ENCODE data around the gene COL20A1. TPM values are rescaled to one million over a fixed set of nuclear protein-coding genes. Genes with fewer than 3 reads are reported as not detected.
"Not testable (repeated sequence)": the region's sequence is repeated elsewhere in the genome, so short reads cannot be mapped to it uniquely, and the experiment has no call there.

Gene COL20A1
- total RNA-seq, 3 donors from 2014 or later = not detected

DNA sequence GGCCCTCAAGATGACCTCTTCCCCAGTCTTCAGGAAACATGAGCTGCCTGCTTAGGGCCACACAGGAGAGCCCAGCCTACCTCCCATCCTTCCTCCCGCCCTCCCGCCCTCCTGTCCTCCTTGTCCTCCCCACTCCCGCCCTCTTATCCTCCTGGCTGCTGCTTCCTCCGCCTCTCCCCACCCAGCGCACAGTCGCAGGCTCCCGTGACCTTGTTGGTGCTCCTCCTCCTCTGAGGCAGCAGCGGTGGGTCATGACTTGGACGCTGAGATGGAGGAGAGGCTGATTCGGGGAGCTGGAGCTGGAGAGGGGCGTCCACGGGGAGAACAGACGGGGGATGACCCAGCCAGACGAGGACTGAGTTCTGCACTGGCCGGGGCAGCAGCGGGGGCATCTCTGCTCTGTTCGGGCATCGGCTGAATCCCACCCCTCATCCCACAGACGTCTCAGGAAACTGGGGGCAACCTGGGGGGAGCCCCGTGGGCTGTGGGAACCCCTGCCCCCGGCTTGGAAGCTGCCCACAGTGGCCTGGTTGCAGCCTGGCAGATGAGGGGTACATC lies 35.8 kb downstream of the COL20A1 start:
- no peaks in the 10 kb centered on the region for H3K36me3 Mint-ChIP-seq (ENCODE audit: insufficient read depth)
- H3K27me3 Mint-ChIP-seq (ENCODE audit: low read depth) = peaks cover 3% of the 10 kb centered on the region
- DNase-seq (no peak), ATAC-seq (no peak)
- peaks cover 4% of the 10 kb centered on the region for H3K4me1 Mint-ChIP-seq (ENCODE audit: low read depth)
- peaks cover 7% of the 10 kb centered on the region for H3K9me3 Mint-ChIP-seq
- H3K4me3 Mint-ChIP-seq = no peak overlapping the region

DNA sequence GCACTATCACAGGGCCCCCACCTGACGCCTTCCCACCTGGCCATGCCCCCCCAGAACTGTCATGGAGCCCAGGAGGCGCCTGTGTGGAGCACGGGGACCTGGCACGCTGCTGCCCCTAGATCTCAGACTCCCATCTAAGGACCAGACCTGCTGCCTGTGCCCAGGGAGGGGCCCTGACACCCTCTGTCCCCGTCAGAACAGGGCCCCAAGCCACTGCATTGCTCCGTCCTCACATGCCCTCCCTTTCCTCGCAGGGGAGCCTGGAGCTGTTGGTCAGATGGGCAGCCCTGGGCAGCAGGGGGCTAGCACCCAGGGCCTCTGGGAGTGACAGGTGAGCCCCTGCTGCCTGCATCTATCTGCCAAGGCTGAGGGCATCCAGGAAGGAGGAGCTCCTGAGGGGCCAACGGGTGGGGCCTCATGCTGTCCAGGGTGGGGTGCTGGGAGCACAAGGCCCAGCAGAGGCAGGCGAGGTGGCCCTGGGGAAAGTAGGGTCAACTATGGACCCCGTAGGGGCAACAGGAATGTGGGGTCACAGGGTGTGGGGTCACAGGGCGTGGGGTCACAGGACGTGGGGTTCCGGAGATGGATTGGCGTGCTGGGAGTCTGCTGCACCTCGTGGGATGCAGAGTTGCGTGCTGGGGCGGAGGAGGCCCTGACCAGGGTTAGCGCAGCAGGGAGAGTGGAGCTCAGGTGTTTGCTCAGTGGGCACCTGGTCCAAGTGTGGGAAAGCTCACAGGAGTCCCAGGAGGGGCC lies 36.5 kb downstream of the COL20A1 start:
- DNase-seq = no peak
- peak in 1 of 2 donors; percentile 8 for ATAC-seq
- Mint-ChIP-seq H3K27me3 (ENCODE audit: low read depth) (peaks cover 2% of the 10 kb centered on the region), H3K36me3 (ENCODE audit: insufficient read depth) (no peaks in the 10 kb centered on the region), H3K9me3 (peaks cover 7% of the 10 kb centered on the region), H3K4me1 (ENCODE audit: low read depth) (peaks cover 4% of the 10 kb centered on the region), H3K4me3 (no peak overlapping the region)

DNA sequence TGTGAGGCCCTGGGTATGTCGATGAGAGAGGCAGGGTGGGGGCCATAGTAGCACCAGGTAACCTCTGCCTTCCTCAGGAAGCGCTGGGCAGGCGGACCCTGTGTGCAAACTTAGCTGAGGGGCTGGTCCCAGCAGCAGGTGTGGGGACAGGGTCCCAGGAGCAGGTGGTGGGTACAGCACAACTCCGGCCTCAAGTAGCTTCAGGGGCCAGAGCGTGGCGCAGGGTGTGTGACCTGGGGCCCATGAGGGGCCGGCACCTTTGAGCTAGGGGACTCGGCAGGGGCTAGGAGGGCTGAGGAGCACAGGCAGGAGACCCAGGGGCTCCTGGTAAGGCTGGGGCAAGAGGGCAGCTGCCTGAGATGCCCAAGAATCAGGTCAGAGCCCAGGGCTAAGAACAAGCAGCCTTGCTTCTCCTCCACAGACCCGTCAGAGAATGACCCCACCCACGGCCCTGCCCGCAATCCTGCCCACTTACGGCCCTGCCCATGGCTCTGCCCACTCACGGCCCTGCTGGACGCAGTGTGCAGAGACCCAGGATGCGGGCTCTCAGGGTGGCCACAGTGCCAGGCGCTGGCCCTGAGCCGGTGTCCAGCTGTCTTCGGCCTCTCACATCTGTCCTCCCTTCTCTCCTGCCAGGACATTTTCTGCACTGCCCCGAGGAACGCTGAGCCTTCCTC lies 37.2 kb downstream of the COL20A1 start:
- Mint-ChIP-seq H3K36me3 (ENCODE audit: insufficient read depth) (no peaks in the 10 kb centered on the region), H3K4me1 (ENCODE audit: low read depth) (peaks cover 4% of the 10 kb centered on the region), H3K9me3 (peaks cover 7% of the 10 kb centered on the region), H3K4me3 (no peak overlapping the region), H3K27me3 (ENCODE audit: low read depth) (peaks cover 2% of the 10 kb centered on the region)
- DNase-seq (no peak), ATAC-seq (no peak)

DNA sequence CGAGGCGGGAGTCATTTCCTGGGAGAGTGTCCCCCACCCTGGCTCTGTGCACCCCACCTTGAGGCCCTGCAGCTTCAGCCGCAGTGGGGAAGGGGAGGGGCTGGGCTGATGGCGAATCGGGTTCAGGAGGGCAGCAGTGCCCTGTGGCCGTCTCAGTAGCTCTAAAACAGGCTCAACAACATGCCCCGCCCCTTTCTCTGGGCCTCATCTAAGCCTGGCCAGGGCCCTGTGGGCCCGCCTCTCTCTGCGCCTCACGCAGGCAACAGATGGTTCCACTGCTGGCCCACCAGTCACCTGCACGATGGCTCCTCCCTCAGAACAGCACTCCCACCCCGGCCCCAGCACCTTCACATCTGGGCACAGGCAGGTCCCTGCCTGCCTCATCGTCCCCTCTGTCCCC lies 38.0 kb downstream of the COL20A1 start:
- Mint-ChIP-seq H3K4me1 (ENCODE audit: low read depth) (peaks cover 4% of the 10 kb centered on the region), H3K9me3 (peaks cover 7% of the 10 kb centered on the region), H3K27me3 (ENCODE audit: low read depth) (peaks cover 8% of the 10 kb centered on the region), H3K4me3 (no peak overlapping the region), H3K36me3 (ENCODE audit: insufficient read depth) (no peaks in the 10 kb centered on the region)
- no peak for DNase-seq
- ATAC-seq = no peak

DNA sequence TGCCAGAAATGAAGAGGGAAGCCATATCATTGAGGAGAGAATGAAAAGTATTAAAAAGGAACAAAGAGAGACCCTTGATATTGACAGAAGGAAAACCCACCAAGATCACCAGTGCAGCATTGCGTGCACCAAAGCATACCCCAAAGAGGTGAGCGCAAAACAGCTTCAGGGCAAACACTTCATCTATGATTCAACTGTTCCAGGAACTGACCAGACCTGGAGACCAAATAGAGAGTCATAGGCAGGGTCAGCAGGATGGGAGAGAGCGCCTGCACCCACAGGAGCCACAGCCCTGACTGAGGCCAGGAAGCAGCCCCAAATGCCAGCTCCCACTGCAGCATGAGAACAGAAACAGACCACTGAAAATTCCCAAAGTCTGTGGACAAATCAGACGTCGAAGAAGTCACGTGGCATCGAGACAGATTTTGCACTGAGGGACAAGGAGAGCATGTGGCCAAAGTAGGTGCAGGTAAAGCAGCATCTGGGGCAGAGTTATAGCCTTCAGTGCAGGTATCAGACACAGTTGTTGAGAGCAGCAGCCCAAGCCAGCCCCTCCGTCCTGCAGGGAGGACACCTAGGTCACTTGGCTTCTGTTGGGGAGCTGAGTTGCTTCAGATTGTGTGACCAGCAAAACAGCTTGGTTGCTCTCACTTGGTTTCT lies 38.9 kb downstream of the COL20A1 start:
- no peak for DNase-seq
- Mint-ChIP-seq H3K4me3 (no peak overlapping the region), H3K36me3 (ENCODE audit: insufficient read depth) (no peaks in the 10 kb centered on the region), H3K4me1 (ENCODE audit: low read depth) (peaks cover 1% of the 10 kb centered on the region), H3K9me3 (peaks cover 7% of the 10 kb centered on the region), H3K27me3 (ENCODE audit: low read depth) (peaks cover 14% of the 10 kb centered on the region)
- ATAC-seq = no peak

DNA sequence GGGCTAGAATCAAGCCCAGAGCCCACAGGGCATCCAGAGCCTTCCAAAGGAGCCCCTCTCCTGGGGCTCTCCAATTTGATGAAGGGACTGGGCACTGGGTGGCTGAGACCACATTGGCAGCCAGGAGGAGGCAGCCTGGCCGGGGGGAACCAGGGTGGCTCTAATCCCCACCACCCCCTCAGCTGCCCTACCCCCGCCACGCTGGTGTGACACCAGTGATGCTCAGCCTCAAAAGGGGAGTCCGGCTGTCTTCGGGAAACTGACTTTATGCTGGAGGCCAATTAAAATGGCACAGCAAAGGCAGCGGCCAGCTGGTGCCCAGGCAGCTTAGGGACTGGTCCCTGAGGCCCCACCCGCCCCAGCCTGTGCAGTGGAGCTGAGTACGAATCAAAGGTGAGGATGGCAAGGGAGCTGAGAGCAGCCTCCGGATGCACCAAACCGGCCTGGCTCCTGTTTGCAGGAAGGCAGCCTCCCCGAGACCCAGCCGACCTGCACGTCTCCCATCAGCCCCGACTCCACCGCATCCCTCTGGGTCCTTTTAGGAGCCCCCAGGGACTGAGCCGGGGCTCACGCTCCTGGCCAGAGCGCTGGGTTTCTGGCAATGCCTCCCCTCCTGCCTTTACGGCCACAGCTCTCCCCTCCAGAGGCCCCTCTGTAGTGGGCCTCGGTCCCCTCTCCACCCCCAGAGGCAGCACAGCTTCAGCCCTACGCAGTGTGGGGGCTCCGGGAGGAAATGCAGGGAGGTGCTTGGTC lies 39.7 kb downstream of the COL20A1 start:
- Mint-ChIP-seq H3K4me1 (ENCODE audit: low read depth) (no peaks in the 10 kb centered on the region), H3K4me3 (no peak overlapping the region), H3K27me3 (ENCODE audit: low read depth) (peaks cover 20% of the 10 kb centered on the region), H3K36me3 (ENCODE audit: insufficient read depth) (no peaks in the 10 kb centered on the region), H3K9me3 (peaks cover 7% of the 10 kb centered on the region)
- DNase-seq (no peak), ATAC-seq (no peak)

DNA sequence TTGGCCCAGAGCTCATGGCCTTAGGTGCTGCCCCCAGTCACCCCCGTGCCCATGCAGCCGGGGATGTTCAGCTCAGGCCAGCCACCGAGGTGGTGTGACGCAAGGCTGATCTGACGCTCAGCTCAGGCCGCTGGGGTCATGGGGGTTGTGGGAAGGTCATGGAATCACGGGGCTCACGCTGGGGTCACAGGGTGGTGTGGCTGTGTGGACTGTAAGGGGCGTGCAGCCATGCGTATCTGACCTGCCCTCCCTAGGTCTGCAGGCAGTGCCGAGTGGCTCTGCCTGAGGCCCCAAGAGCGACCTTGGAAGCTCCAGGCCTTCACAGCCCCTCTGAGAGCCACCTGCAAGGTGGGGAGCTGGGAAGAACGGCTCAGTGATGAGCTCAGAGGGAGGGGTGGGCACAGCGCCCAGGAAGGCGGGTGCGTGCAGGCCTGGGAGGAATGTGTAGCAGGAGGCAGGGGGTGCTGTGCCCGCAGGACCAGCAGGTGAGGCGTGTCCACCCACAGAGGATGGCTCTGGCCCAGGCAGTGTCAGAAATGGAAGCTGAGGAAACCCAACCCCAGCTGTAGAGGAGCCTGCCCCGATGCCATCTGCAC lies 40.4 kb downstream of the COL20A1 start:
- H3K4me1 Mint-ChIP-seq (ENCODE audit: low read depth) = no peaks in the 10 kb centered on the region
- H3K27me3 Mint-ChIP-seq (ENCODE audit: low read depth) = peaks cover 22% of the 10 kb centered on the region
- H3K4me3 Mint-ChIP-seq = no peak overlapping the region
- peaks cover 7% of the 10 kb centered on the region for H3K9me3 Mint-ChIP-seq
- ATAC-seq (no peak), DNase-seq (no peak)
- H3K36me3 Mint-ChIP-seq (ENCODE audit: insufficient read depth) = no peaks in the 10 kb centered on the region

DNA sequence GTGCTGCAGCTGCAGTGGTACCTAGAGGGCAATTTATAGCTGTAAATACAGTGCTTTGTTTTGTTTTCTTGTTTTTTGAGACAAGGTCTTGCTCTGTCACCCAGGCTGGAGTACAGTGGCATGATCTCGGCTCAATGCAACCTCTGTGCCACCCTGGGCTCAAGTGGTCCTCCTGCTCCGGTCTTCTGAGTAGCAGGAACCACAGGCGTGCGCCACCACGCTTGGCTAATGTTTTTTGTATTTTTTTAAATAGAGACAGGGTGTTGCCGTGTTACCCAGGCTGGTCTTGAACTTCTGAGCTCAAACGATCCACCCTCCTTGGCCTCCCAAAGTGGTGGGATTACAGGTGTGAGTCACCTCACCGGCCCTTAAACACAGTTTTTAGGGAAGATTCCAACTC lies 41.4 kb downstream of the COL20A1 start:
- ATAC-seq (no peak), DNase-seq (no peak)
- no peaks in the 10 kb centered on the region for H3K4me1 Mint-ChIP-seq (ENCODE audit: low read depth)
- no peaks in the 10 kb centered on the region for H3K36me3 Mint-ChIP-seq (ENCODE audit: insufficient read depth)
- peaks cover 7% of the 10 kb centered on the region for H3K9me3 Mint-ChIP-seq
- no peak overlapping the region for H3K4me3 Mint-ChIP-seq
- H3K27me3 Mint-ChIP-seq (ENCODE audit: low read depth) = peaks cover 23% of the 10 kb centered on the region

DNA sequence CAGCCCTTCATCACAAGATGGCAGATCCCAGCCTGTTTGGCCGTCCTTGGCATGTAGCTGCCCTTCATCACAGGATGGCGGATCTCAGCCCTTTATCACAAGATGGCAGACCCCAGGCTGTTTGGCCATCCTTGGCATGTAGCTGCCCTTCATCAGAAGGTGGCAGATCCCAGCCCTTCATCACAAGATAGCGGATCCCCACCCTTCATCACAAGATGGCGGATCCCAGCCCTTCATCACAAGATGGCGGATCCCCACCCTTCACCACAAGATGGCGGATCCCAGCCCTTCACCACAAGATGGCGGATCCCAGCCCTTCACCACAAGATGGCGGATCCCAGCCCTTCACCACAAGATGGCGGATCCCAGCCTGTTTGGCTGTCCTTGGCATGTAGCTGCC lies 42.1 kb downstream of the COL20A1 start:
- not testable (repeated sequence) for H3K36me3 Mint-ChIP-seq (ENCODE audit: insufficient read depth); DNase-seq; H3K4me3 Mint-ChIP-seq; ATAC-seq; H3K4me1 Mint-ChIP-seq (ENCODE audit: low read depth)
- Mint-ChIP-seq H3K27me3 (ENCODE audit: low read depth) (peaks cover 23% of the 10 kb centered on the region), H3K9me3 (peaks cover 10% of the 10 kb centered on the region)

DNA sequence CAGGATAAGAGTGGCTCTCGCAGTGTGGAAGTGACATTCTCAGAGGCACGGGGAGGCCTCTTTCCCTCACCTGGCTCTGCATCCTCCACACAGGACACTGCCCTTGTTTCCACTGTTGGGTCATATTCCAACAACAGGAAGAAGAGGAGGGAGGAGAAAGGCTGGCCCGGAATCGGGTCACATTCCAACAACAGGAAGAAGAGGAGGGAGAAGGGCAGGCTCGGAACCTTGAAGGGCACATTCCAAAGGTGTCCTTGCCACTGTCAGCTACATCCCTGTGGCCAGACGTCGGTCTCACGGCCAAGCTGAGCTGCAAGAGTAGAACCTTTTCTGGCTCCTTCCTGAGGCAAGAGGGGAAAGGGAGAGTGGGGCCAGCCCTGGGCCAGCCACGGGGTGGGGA lies 42.7 kb downstream of the COL20A1 start:
- Mint-ChIP-seq H3K36me3 (ENCODE audit: insufficient read depth) (no peaks in the 10 kb centered on the region), H3K4me3 (no peak overlapping the region), H3K27me3 (ENCODE audit: low read depth) (peaks cover 23% of the 10 kb centered on the region), H3K4me1 (ENCODE audit: low read depth) (no peaks in the 10 kb centered on the region), H3K9me3 (peaks cover 10% of the 10 kb centered on the region)
- no peak for ATAC-seq
- DNase-seq = no peak

DNA sequence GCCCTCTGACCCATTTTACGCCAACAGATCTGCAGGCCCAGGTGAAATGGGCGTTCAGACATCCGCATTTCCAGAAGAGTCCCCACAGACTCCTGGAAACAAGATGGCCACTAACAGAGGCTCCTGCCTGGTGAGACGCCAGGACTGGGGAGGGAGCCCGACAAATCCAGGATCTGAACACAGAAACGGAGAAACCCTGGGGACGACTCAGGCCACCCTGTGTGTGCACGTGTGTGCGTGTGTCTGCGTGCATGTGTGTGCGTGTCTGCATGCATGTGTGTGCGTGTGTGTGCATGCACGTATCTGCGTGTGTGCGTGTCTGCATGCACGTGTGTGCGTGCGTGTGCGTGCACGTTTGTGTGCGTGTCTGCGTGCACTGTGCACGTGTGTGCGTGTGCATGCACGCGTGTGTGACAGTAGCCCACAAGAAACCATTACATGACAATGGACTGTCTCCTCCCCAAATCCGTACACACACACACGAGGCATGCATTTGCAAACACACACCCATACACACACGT lies 43.3 kb downstream of the COL20A1 start:
- Mint-ChIP-seq H3K27me3 (ENCODE audit: low read depth) (peaks cover 23% of the 10 kb centered on the region), H3K4me1 (ENCODE audit: low read depth) (no peaks in the 10 kb centered on the region), H3K36me3 (ENCODE audit: insufficient read depth) (no peaks in the 10 kb centered on the region)

DNA sequence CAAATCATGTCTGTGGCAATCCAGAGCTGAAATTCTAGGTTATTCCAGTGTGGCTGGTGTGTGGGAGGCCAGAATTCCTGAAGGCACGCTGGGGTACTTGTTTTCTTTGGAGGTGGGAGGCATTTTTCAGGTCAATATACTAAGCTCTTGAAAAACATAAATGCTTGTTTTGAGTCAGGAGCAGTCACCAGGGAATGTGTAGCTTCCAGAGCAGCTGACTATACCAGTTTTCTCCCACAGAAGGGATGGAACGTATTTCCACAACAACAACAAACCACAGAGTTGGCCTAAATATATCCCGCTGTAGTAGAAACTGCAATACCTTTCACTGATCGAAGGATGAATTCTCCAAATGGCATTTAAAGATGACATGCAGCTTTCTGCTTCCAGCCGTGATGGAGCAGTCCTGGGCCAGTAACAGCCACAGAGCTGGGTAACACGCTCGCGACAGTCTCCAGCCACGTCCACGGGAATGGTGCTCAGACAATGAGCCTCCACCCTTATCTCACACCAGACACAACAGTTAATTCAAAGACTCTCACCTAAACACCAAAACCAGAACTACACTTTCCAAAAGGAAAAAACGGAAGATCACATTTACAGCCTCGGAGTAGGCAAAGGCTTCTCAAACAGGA lies 44.9 kb downstream of the COL20A1 start:
- Mint-ChIP-seq H3K4me3 (no peak overlapping the region), H3K27me3 (ENCODE audit: low read depth) (peaks cover 29% of the 10 kb centered on the region), H3K4me1 (ENCODE audit: low read depth) (no peaks in the 10 kb centered on the region), H3K36me3 (ENCODE audit: insufficient read depth) (no peaks in the 10 kb centered on the region), H3K9me3 (peaks cover 3% of the 10 kb centered on the region)
- DNase-seq (no peak), ATAC-seq (no peak)

More for the DNA sequence above, 43.3 kb downstream of the COL20A1 start:
- no peak for ATAC-seq
- H3K4me3 Mint-ChIP-seq = no peak overlapping the region
- DNase-seq = no peak
- H3K9me3 Mint-ChIP-seq = peaks cover 10% of the 10 kb centered on the region

Measured in activated T-cell treated with anti-CD3 and anti-CD28 coated beads, Interleukin-2, amount 50 U/mL, for 4 hours (primary cell).